ENCODE measurements around the gene SNAPC2.
A peak's percentile ranks its signal among the peaks of the same experiment; 100 is the strongest.
"Not testable (repeated sequence)": the region's sequence is repeated elsewhere in the genome, so short reads cannot be mapped to it uniquely, and the experiment has no call there.

Gene SNAPC2

DNA sequence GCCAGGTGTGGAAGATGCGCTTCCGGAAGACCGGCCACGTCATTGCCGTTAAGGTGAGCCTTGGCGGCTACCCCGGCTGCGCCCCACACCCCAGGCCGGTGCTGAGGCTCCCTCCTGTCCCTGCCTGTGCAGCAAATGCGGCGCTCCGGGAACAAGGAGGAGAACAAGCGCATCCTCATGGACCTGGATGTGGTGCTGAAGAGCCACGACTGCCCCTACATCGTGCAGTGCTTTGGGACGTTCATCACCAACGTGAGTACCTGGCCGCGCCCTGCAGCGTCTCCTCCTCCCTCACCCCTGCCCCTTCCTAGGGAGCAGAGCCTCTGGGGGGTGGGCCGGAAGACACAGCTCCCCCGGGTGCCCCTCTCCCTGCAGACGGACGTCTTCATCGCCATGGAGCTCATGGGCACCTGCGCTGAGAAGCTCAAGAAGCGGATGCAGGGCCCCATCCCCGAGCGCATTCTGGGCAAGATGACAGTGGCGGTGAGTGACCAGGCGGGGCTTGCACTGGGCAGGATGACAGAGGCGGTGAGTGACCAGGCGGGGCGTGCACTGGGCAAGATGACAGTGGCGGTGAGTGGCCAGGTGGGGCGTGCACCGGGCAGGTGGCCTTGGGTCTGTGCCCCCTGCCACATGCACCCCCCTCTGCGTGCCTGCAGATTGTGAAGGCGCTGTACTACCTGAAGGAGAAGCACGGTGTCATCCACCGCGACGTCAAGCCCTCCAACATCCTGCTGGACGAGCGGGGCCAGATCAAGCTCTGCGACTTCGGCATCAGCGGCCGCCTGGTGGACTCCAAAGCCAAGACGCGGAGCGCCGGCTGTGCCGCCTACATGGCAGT lies 9.6 kb upstream of the SNAPC2 start:
- no peak for DNase-seq

DNA sequence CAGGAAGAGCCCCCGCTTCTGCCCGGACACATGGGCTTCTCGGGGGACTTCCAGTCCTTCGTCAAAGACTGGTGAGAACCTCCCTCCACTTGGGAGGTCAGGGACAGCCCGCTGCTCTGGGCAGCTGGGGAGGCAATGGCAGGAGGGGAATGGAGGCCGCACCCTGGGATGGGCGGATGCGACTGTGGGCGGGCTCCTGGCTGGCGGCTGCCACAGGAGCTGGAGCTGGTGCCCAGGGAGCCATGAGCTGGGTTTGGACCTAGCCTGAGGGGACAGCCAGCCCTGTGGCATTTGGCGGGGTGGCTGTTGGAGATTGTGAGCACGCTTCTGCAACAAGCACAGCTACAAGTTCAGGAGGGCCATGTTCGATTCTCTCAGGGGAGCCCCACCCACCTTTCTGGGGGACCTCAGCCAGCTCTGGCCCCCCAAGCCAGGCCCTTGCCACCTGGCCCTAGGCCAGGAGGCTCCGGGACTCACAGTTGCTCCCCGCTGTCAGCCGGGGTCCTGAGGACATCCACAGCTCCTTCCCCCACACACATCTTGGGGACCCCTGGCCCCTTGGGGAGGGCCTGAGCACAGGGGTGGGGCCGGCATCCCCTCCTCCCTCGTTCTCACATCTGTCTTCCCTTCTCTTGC lies 8.5 kb upstream of the SNAPC2 start:
- no peak for DNase-seq

DNA sequence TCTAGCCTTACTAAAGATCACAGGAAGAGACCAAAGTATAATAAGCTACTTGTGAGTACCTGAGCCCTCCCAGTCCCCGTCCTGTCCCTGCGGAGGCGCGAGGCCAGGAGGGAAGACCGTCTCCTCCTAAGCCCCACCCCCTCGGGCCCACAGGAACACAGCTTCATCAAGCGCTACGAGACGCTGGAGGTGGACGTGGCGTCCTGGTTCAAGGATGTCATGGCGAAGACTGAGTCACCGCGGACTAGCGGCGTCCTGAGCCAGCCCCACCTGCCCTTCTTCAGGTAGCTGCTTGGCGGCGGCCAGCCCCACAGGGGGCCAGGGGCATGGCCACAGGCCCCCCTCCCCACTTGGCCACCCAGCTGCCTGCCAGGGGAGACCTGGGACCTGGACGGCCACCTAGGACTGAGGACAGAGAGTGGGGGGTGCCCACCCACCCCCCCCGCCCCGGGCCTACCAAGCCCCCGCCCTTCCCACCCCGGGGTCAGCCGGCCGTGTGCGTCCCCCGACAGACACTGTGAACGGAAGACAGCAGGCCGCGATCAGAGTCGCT lies 7.9 kb upstream of the SNAPC2 start:
- no peak for DNase-seq

DNA sequence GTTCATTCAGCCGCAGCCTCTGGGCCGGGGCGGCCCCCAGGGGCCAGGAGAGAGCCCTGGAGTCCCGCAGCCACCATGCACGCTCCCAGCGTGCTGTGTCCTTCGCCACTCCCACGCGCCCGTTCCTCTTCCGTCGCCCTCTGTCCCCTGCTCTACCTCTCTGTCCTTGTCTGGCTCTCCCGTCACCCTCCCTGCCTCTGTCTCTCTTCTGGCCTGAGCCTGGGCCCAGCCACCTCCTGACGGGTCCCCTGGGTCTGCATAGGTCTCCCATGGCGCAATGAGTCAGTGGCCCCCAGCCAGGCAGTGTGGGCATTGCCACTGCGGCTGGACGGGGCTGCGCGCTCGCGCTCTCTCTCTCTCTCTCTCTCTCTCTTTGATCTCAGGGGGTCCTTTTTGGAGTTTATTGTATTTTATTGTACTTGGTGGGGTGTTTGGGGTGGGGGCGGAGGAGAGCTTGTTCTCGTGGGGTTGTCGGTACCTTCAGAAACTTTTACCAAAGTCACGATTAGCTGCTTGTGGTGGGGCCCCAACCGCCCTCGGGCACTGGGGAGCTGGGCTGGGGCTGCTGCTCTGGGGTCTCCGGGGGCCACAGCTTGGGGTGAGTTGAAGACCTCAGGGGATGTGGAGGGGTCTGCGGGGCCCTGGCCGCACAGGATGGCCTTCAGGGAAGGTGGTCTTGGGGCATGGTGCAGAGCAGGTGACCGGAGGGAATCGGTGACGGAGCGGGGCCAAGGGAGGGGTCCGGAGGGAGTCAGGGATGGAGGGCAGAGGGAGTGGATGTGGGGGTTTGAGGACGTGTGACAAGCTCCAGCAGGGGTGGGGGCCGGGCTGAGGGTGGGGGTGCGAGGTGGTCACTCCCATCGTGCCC lies 7.2 kb upstream of the SNAPC2 start:
- no peak for DNase-seq

DNA sequence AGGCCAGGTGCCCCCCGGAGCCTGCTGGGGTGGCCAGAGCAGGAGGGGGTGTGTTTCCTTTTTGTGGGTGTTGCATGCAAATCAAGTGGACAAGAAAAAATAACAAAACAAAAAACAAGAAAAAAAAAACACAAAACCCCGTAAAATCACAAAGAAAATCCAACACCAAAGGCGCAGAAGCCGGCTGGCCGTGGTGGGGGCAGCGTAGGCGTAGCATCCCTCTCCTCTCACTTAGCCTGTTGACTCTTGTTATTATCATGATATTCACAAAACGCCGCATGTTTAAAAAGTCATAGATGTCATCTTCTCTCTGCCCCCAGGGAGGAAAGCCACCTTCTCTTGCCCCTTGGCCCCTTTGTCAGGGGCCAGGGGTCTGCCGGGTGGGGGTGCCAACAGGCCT lies 6.5 kb upstream of the SNAPC2 start:
- no peak for DNase-seq

DNA sequence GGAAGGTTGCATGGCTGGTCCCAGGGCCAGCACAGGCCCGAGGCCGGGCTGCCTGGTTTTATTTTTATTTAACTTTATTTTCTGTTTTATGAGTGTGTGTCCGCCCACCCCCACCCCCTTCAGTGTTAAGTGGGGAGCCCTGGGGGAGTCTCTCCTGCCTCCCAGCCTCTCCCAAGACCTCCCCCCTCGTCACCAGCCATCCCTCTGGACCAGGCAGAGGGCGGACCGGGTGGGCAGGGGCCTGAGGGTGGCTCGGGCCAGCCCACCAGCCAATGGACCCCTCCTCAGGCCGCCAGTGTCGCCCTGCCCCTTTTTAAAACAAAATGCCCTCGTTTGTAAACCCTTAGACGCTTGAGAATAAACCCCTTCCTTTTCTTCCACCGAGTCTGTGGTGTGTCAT lies 6.0 kb upstream of the SNAPC2 start:
- DNase-seq = no peak

DNA sequence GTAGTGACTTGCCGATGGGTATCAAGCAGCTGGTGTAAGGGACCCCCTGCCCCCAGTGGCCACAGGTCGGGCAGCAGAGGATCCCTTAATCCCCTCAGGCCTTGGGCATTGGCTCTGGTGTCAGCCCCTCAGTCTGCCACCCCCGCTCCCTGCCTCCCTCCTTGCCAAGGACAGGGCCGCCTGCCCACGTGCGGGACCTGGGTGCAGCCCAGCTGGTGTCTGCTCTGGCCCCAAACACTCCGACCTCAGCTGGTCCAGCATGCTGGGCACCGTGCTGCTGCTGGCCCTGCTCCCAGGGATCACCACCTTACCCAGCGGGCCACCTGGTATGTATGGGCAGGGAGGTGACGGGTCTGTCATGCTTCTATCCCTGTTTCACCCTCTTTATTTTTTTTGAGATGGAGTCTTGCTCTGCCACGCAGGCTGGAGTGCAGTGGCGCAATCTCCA lies 5.5 kb upstream of the SNAPC2 start, which contains the start of gene TGFBR3L:
TSS of gene TGFBR3L (plus strand) at position 233 of the 448 bp plus-strand sequence.
- DNase-seq = no peak

DNA sequence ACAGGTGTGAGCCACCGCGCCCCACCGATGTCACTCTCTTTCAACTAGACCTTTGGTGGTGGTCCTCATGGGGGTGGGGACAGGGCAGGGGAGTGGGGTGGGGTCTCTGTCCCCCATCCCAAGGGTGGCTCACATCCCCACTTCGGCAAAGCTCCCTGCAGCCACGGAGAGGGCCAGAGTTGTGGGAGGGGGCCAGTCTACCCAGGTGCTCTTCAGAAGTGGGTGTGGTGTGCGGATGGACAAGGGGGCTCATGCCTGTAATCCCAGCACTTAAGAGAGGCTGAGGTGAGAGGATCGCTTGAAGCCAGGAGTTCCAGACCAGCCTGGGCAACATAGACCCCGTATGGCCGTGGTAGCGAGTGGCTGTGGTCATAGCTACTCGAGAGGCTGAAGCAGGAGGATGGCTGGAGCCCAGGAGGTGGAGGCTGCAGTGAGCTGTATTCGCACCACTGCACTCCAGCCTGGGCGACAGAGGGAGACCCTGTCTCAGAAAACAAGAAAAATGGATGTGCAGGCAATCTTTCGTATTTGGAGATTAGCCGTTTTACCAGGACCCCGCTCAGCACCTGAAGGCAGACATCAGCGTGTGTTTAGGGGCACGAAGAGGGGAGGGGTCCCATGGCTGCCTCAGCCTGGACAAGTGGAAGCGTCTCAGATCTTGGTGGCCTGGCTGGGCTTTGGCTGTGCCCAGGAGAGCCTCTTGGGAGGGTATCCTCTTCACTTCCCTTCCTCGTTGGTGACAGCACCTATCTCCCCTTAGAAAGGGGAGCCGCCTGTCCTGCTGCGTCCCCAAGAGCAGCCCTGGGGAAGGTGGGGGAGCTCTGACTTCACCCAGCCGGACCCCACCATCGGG lies 4.7 kb upstream of the SNAPC2 start:
- no peak for DNase-seq

DNA sequence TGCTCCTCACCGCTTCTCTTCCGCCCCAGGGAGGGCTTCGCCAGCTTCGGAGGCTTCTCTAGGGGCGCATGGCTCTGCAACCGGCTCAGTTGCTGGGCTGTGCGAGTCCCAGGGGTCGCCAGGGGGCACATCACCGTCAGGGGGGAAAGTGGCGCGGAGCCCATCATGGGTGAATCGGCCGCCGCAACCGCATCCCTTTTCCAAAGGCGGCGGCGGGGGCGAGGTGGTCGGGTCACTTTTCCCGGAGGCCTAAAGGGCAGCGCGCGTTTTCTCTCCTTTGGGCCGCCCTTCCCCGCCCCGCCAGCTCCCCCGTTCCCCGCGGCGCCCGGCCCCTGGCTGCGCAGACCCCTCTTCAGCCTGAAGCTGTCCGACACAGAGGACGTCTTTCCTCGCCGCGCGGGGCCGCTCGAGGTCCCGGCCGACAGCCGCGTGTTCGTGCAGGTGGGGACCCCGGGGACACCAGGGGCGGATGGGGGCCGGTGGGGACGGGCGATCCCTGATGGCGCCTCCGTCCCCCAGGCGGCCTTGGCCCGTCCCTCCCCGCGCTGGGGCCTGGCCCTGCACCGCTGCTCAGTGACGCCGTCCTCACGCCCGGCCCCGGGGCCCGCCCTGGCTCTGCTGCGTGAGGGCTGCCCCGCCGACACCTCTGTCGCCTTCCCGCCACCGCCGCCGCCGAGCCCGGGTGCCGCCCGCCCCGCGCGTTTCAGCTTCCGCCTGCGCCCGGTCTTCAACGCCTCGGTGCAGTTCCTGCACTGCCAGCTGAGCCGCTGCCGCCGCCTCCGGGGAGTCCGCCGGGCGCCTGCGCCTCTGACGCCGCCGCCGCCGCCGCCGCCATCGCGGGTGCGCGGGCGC lies 3.8 kb upstream of the SNAPC2 start:
- peak; percentile 64 for DNase-seq

DNA sequence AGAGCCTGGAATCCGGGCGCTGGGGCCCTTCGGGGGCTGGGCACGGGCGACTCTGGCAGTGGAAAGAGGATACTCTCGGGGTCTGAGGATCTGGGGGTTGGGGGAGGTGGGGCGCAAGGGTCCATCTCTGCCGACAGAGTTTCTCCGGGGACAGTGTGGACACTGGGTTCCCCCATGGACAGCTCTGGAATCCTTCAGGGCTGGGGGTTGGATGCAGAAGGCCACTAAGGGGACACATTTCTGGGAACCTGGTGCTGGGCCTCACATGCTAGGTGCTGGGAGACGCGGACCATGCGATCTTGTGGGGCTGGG lies 3.2 kb upstream of the SNAPC2 start:
- no peak for DNase-seq

DNA sequence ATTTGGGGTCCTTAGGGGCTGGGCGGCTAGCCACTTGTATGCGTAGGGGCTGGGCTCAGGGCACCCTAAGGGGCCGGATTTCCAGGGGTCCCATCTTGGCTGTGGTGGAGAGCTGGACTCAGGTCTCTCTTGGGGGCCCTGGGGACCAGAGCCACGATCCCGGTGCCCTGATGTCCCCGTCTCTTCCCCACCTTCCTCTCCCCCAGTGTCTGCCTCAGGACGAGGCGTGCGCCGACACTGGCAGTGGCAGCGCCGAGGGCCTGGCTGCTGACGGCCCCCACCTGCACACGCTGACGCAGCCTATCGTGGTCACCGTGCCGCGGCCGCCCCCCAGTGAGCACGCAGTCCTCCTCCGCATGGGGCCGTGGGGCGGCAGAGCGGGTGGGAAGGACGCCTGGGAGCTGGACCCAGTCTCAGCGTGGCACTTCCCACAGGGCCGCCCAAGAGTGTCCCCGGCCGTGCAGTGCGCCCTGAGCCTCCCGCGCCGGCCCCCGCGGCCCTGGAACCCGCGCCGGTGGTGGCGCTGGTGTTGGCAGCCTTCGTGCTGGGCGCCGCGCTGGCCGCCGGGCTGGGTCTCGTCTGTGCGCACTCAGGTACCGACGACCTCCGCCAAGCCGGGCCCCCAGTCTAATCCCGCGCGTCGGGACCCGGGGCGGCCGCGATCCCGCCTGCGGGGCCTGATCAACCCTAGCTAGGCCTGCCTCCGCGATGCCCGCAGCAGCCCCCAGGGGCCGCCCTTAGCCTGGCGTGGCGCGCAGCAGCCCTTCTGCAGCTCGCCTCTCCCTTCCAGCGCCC lies 2.7 kb upstream of the SNAPC2 start:
- DNase-seq = peak; percentile 69

DNA sequence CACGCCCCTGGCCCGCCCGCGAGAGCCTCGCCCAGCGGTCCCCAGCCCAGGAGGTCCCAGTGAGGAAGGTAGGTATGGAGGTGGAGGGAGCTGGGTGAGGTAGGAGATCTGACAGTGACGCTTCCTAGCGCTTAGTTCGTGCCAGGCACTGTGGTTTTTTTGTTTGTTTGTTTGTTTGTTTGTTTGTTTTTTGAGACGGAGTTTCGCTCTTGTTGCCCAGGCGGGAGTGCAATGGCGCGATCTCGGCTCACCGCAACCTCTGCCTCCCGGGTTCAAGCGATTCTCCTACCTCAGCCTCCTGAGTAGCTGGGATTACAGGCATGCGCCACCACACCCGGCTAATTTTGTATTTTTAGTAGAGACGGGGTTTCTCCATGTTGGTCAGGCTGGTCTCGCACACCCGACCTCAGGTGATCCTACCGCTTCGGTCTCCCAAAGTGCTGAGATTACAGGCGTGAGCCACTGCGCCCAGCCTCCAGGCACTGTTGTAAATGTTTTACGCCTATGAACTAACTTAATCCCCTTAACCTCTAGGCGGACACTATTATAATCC lies 2.0 kb upstream of the SNAPC2 start:
- not testable (repeated sequence) for DNase-seq

DNA sequence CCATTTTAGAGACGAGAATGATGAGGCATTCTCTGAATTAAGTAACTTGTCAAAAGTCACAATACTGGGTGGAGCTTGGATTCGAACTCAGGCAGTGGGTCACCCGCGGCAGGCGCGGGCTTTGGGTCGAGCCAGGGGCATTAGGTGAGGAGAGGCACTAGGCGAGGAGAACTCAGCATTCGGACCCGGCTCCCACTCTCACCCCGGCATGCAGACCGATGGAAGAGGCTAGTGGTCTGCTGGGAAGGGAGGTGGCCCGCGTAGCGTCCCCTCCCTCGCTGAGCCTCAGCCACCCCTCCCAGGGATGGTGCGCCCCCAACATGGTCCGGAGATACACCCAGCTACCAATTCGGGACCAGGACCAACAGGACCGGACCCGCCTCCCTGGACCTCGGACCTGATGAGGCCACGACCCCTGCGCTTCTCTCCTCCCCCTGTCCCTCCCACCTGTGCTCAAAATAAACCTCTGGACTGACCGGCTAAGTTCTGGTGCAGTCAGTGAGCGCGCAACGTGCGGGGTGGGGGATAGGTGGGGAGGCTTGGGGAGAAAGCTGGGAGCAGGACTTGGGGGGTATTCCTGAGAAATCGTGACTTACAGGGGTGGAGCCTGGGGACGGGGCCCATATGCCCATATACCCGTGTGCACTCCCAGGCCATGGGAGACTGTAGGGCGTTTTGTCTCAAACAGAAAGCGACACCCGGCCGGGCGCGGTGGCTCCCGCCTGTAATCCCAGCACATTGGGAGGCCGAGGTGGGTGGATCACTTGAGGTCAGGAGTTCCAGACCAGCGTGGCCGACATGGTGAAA lies 1.3 kb upstream of the SNAPC2 start:
- no peak for DNase-seq

DNA sequence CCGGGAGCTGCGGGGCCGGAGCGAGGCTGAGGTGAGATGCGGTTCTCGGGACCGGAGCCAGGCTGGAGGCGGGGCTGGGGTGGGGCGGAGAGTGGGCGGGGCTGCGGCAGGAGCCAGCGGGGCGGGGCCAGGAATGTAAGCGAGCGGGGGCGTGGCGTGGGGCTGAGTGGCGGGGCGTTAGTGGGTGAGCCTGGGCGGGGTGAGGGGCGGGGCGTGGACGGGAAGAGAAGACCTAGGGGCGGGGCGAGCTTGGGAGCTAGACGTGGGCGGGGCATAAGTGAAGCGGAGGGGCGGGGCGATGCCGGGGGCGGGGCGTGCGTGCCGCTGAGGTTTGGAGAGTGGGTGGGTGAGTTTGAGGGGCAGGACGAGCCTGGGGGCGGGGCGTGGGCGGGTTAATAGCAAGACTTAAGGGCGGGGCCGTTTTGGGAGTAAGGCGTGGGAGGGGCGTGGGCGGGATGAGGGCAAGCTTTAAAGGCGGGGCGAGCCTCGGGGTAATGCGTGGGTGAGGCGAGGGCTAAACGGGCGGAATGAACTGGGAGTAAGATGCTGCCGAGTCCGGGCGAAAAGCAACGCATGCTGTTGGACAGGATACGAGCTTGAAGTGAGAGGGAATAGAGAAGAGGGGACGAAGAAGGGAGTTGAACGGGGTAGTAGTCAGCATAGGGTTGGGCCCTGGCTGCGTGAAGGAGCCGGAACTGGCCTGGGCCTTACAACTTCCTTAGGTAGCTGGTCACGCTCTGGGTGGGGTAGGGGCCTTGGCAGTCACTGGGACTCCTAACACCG lies 572 bp downstream of the SNAPC2 start:
- DNase-seq = peak; percentile 98

DNA sequence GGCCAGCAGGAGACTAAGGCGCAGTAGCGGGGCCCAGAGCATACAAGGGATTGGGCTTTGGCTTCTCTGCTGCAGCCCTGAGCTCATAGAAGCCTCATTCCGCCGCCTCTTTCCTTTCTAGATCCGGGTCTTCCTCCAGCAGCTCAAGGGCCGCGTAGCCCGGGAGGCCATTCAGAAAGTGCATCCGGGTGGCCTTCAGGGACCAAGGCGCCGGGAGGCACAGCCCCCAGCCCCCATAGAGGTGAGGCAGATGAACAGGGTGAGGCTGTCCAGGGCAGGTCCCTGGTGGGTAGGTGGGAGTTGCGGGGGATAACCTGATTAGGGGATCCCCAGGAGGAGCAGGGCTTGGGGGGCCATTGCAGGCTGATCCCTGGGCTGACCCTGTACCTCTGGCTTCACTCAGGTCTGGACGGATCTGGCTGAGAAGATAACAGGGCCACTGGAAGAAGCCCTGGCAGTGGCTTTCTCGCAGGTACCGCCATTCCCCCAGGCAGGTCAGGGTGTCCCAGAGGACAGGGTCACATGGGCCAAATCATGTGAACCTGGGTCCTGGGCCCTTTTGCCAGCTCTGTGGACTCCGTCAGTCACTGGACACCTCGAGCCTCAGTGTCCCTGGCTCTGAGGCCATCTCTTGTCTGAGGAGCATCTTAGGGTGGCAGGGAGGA lies 1.3 kb downstream of the SNAPC2 start:
- no peak for DNase-seq

DNA sequence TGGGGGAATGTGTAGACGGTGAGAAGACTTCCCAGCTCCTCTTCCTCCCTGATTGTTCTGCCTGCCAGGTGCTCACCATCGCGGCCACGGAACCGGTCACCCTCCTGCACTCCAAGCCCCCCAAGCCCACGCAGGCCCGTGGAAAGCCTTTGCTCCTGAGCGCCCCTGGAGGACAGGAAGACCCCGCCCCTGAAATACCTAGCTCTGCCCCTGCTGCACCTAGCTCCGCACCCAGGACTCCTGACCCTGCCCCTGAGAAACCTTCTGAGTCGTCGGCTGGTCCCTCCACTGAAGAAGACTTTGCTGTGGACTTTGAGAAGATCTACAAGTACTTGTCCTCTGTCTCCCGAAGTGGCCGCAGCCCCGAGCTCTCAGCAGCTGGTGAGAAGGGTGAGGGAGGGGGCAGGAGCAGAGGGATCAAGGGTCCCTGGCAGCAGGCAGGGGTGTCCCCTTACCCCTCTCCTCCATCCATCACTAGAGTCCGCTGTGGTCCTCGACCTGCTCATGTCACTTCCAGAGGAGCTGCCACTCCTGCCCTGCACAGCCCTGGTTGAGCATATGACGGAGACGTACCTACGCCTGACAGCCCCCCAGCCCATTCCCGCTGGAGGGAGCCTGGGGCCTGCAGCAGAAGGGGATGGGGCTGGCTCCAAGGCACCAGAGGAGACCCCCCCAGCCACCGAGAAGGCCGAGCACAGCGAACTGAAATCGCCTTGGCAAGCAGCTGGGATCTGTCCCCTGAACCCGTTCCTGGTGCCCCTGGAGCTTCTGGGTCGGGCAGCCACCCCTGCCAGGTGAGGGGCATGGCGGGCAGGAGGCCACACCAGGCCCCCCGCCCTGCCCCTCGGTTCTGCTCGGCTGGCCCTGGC lies 2.1 kb downstream of the SNAPC2 start:
- no peak for DNase-seq

DNA sequence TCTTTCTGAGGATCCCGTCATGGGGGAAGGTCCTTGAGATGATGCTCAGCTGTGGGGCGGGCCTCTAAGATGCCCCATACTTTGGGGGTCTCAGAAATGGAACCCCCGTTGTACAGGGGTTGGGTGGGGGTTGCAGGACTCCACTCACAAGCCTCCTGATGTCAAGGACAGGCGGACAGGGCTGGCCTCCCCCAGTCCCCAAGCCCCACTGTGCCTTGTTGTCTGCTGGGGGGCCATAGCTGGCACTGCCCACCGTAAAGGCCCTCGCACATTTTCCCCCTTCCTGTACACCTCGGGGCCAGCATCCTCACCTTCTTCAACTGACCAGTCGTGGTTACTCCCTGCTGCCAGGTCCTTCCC lies 2.7 kb downstream of the SNAPC2 start:
- DNase-seq = no peak
